ENCODE data around the gene KIF26A. TPM values are rescaled to one million over a fixed set of nuclear protein-coding genes. Genes with fewer than 3 reads are reported as not detected.

Gene KIF26A
- 1 to 10 TPM; 2.1 to 6.1 (median 4.6) TPM for total RNA-seq

DNA sequence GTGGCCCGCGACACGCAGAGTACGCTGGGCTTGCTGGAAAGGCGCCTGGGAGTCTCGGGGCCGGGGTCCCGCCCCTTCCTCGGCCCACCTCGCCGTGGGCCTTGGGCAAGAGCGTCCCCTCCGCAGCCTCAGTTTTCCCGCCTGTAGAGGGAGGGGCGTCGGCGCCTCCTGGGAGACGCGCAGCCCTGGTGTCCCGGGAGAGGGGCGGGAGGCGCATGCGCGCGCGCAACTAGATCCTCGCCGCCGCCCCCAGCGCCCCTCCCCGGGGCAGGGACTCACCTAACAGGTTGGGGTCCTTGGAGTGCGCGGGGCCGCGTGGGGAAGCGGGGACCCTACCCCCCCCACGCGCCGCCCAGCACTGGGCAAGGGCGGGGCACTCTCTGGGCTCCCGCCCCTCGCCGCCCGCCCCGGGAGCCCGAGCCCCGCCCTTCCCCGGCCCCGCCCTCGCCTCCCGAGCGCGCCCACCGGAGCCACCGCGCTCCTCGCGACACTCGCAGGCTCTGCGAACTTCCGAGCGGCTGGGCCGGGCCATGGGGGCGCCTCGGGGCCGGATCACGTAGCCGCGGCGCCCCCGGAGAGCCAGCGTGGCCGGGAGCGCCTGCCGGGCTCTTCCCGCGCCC is at the start of gene KIF26A:
TSS of gene KIF26A (plus strand) at position 490 of the 620 bp plus-strand sequence. CDS start 136 bp downstream, outside the sequence.
- peak; percentile 66 to 68 for DNase-seq (ENCODE audit: low spot score in 2 of 2)
- WGBS: no CpG with 5 or more reads among the region's 77 CpGs
- H3K4me3 ChIP-seq: peak within 1 kb of the TSS; percentile 57
- peaks cover 74% of the 10 kb centered on the region for H3K27me3 ChIP-seq
- H3K36me3 ChIP-seq: no peaks in the 10 kb centered on the region
- H3K27ac ChIP-seq: no peak within 1 kb of the TSS
- peaks cover 46% of the 10 kb centered on the region for H3K4me1 ChIP-seq
- no peaks in the 10 kb centered on the region for H3K9me3 ChIP-seq
- TF ChIP-seq POLR2AphosphoS5 (IDR thresholded peaks at IDR 0.05) (no peak), POLR2A (IDR thresholded peaks at IDR 0.05) (no peak), EP300 (IDR thresholded peaks at IDR 0.05) (no peak)
- TF ChIP-seq, protein P1, sequence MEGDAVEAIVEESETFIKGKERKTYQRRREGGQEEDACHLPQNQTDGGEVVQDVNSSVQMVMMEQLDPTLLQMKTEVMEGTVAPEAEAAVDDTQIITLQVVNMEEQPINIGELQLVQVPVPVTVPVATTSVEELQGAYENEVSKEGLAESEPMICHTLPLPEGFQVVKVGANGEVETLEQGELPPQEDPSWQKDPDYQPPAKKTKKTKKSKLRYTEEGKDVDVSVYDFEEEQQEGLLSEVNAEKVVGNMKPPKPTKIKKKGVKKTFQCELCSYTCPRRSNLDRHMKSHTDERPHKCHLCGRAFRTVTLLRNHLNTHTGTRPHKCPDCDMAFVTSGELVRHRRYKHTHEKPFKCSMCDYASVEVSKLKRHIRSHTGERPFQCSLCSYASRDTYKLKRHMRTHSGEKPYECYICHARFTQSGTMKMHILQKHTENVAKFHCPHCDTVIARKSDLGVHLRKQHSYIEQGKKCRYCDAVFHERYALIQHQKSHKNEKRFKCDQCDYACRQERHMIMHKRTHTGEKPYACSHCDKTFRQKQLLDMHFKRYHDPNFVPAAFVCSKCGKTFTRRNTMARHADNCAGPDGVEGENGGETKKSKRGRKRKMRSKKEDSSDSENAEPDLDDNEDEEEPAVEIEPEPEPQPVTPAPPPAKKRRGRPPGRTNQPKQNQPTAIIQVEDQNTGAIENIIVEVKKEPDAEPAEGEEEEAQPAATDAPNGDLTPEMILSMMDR (IDR thresholded peaks at IDR 0.05): no peak

- peak in 1 of 2 donors; percentile 56 for DNase-seq (ENCODE audit: low spot score in 2 of 2)
- no peaks in the 10 kb centered on the region for H3K9me3 ChIP-seq
- no peak overlapping the region for H3K4me3 ChIP-seq
- TF ChIP-seq EP300 (IDR thresholded peaks at IDR 0.05): no peak
- TF ChIP-seq, protein P1 (IDR thresholded peaks at IDR 0.05): no peak
- no peak for TF ChIP-seq POLR2AphosphoS5 (IDR thresholded peaks at IDR 0.05)
- TF ChIP-seq POLR2A (IDR thresholded peaks at IDR 0.05): no peak
- H3K36me3 ChIP-seq: no peaks in the 10 kb centered on the region
- no peak overlapping the region for H3K27ac ChIP-seq
- peaks cover 36% of the 10 kb centered on the region for H3K27me3 ChIP-seq
- H3K4me1 ChIP-seq: peaks cover 16% of the 10 kb centered on the region
- 93% methylated on average over 12 of the region's 20 CpGs for WGBS
Measured at GRCh38 chr14:104090071-104090748, 48.2 kb upstream of the KIF26A start.

DNA sequence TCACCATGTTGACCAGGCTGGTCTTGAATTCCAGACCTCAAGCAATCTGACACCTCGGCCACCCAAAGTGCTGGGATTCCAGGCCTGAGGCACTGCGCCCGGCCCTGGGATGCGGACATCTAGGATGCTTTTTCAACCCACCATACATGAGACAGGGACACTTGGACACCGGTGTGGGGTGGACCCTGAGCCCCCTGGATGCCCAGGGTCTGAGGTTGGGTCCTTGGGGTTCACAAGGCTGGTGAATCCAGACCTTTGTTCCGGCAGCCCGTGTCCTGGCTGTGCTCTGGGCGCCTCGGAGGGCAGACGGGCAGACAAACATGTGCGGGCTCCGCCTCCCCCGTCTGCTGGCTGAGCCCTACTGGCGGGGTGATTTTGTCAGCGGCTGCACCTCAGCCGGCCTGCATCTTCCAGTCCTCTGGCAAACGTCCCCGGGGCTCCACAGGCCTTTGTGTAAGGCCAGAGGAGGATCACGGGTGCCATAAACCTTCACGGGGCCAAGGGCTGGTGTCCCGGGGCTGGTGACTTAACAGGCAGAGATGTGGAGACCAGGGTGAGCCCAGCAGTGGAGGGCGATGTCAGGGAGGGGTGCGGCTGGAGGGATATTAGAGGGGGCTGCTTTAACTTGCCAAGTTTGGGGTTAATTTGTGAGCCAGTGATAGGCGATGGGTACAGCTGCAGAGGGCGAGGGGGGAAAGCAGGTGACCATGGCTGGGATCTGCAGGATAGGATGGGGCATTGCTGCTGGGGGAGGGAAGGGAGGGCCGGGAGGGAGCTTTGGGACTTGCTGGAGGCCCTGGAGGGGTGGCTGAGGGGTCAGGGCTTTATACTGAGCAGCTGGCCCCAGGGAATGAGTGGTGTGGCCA is 47.1 kb upstream of the KIF26A start:
- WGBS: 60% methylated on average over 23 of the region's 26 CpGs
- Histone ChIP-seq H3K9me3 (no peaks in the 10 kb centered on the region), H3K27ac (no peak overlapping the region), H3K4me1 (peaks cover 12% of the 10 kb centered on the region), H3K36me3 (no peaks in the 10 kb centered on the region), H3K27me3 (peaks cover 36% of the 10 kb centered on the region), H3K4me3 (no peak overlapping the region)
- TF ChIP-seq POLR2AphosphoS5 (IDR thresholded peaks at IDR 0.05) (no peak), EP300 (IDR thresholded peaks at IDR 0.05) (no peak), POLR2A (IDR thresholded peaks at IDR 0.05) (no peak)
- TF ChIP-seq, protein P1 (IDR thresholded peaks at IDR 0.05): no peak
- DNase-seq (ENCODE audit: low spot score in 2 of 2): no peak

DNA sequence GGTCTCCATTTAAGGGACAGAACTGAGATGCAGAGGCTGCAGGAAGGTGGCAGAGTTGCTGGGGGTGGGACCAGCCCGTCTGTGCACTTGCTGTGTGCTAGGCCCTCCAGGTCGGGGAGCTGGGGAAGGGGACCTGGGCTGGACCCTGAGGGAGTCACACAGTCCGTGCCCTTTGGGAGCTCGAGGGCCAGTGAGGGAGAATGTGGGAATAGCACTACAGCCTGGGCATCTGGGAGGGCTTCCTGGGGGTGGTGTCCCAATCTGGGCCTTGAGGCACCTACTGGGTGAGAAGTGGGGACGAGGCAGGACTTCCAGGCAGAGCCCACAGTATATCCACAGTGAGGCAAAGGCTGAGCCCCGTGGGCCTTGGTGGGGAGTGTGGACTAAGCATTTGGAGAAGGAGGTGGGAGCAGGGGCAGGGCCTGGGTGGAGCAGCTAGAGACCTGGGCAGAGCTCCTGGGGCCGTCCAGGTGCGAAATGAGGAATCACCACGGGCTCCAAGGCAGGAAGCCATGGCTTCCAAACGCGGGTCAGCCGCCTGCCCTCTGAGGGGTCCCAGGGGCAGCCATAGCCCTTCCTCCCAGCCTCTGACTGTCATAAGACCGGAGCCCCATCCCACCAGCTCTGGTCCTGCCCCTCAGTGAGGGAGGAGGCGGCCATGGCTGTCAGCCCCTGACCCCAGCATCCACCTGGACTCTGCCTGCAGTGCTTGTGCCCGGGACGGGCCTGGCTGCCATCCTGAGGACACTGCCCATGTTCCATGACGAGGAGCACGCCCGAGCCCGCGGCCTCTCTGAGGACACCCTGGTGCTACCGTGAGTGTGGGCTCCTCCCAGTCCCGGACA is 46.2 kb upstream of the KIF26A start:
- peak in 1 of 2 donors; percentile 64 for DNase-seq (ENCODE audit: low spot score in 2 of 2)
- H3K4me3 ChIP-seq: no peak overlapping the region
- H3K36me3 ChIP-seq: no peaks in the 10 kb centered on the region
- no peak overlapping the region for H3K27ac ChIP-seq
- H3K9me3 ChIP-seq: no peaks in the 10 kb centered on the region
- peaks cover 16% of the 10 kb centered on the region for H3K4me1 ChIP-seq
- TF ChIP-seq, protein P1 (IDR thresholded peaks at IDR 0.05): no peak
- TF ChIP-seq EP300 (IDR thresholded peaks at IDR 0.05) (no peak), POLR2A (IDR thresholded peaks at IDR 0.05) (no peak), POLR2AphosphoS5 (IDR thresholded peaks at IDR 0.05) (no peak)
- H3K27me3 ChIP-seq: peaks cover 27% of the 10 kb centered on the region
- 83% methylated on average over 16 of the region's 23 CpGs for WGBS
